IPS DF 6.9 (cell line): ENCODE results near the gene RUFY1.
"Not testable (repeated sequence)": the region's sequence is repeated elsewhere in the genome, so short reads cannot be mapped to it uniquely, and the experiment has no call there.

Source experiments
- DNase-seq: peaks from one replicate; pipeline ENCODE4 v3.0.0-alpha.2; 2013; ENCODE audit warnings: low read depth, low spot score
- H3K27ac ChIP-seq: one replicate; pipeline ENCODE4 v1.5.1; 2013; ENCODE audit warnings: low read length, control low read depth
- H3K27me3 ChIP-seq: 2 replicates; pipeline ENCODE4 v1.6.1; 2013; ENCODE audit warnings: mild to moderate bottlenecking, low read length; ENCODE audit not compliant: control insufficient read depth, insufficient read depth
- H3K36me3 ChIP-seq: 2 replicates; pipeline ENCODE4 v1.6.1; 2013; ENCODE audit warnings: low read length; ENCODE audit not compliant: control insufficient read depth, insufficient read depth
- H3K4me1 ChIP-seq: 2 replicates; pipeline ENCODE4 v1.6.1; 2013; ENCODE audit warnings: low read length; ENCODE audit not compliant: control insufficient read depth, insufficient read depth
- H3K4me3 ChIP-seq: 2 replicates; pipeline ENCODE4 v1.5.1; 2013; ENCODE audit warnings: mild to moderate bottlenecking, low read length
- H3K9me3 ChIP-seq: 2 replicates; pipeline ENCODE4 v1.6.1; 2013; ENCODE audit warnings: low read length, inconsistent platforms; ENCODE audit not compliant: control insufficient read depth, insufficient read depth
- WGBS: extraction: QIAGEN DNeasy Blood & Tissue Kit; methylation state at CpG from one replicate; pipeline ENCODE4 v1.1.7; 2013; ENCODE audit warnings: mixed read lengths, missing lambda C conversion rate; ENCODE audit not compliant: insufficient read length, insufficient coverage; 5-methylcytosine and 5-hydroxymethylcytosine counted together

Gene RUFY1

GRCh38 chr5:179516221-179516620 lies 34.1 kb upstream of the RUFY1 start:
- H3K36me3 ChIP-seq, result no peaks in the 10 kb centered on the region
- no peaks in the 10 kb centered on the region for H3K27me3 ChIP-seq
- DNase-seq, result no peak
- WGBS, result no CpG with 5 or more reads among the region's 9 CpGs
- H3K9me3 ChIP-seq, result no peaks in the 10 kb centered on the region
- H3K4me3 ChIP-seq, result no peak overlapping the region
- no peak overlapping the region for H3K27ac ChIP-seq
- no peaks in the 10 kb centered on the region for H3K4me1 ChIP-seq

GRCh38 chr5:179517746-179518145 lies 32.6 kb upstream of the RUFY1 start:
- not testable (repeated sequence) for H3K27ac ChIP-seq, DNase-seq, H3K4me3 ChIP-seq, H3K4me1 ChIP-seq, H3K9me3 ChIP-seq, H3K36me3 ChIP-seq, H3K27me3 ChIP-seq
- WGBS, result no CpG with 5 or more reads among the region's 7 CpGs

GRCh38 chr5:179518369-179518768 lies 32.0 kb upstream of the RUFY1 start:
- WGBS, result no CpG with 5 or more reads among the region's 17 CpGs

GRCh38 chr5:179519416-179520070 lies 30.8 kb upstream of the RUFY1 start:
- H3K4me1 ChIP-seq, DNase-seq: not testable (repeated sequence)

More at GRCh38 chr5:179518369-179518768, 32.0 kb upstream of the RUFY1 start:
- not testable (repeated sequence) for H3K4me3 ChIP-seq, H3K4me1 ChIP-seq, H3K9me3 ChIP-seq, H3K27me3 ChIP-seq, H3K36me3 ChIP-seq, DNase-seq, H3K27ac ChIP-seq

GRCh38 chr5:179522107-179522506 lies 28.2 kb upstream of the RUFY1 start:
- H3K9me3 ChIP-seq, H3K36me3 ChIP-seq, H3K27me3 ChIP-seq, H3K27ac ChIP-seq, H3K4me3 ChIP-seq, H3K4me1 ChIP-seq, DNase-seq: not testable (repeated sequence)
- no CpG with 5 or more reads among the region's 5 CpGs for WGBS

More at GRCh38 chr5:179519416-179520070, 30.8 kb upstream of the RUFY1 start:
- not testable (repeated sequence) for H3K27ac ChIP-seq, H3K9me3 ChIP-seq, H3K4me3 ChIP-seq, H3K27me3 ChIP-seq, H3K36me3 ChIP-seq
- no CpG with 5 or more reads among the region's 15 CpGs for WGBS

- DNase-seq, result no peak
- Histone ChIP-seq H3K27ac (no peak overlapping the region), H3K9me3 (no peaks in the 10 kb centered on the region), H3K4me1 (no peaks in the 10 kb centered on the region), H3K4me3 (no peak overlapping the region), H3K27me3 (no peaks in the 10 kb centered on the region), H3K36me3 (no peaks in the 10 kb centered on the region)
- no CpG with 5 or more reads among the region's 1 CpG for WGBS
Measured at GRCh38 chr5:179526978-179527377, 23.4 kb upstream of the RUFY1 start.

- Histone ChIP-seq H3K4me1 (no peaks in the 10 kb centered on the region), H3K36me3 (no peaks in the 10 kb centered on the region), H3K27ac (no peak overlapping the region), H3K27me3 (no peaks in the 10 kb centered on the region), H3K9me3 (no peaks in the 10 kb centered on the region), H3K4me3 (peak overlapping the region; percentile 31; the same call in 1 of the 2 replicates)
- DNase-seq, result no peak
- no CpG with 5 or more reads among the region's 65 CpGs for WGBS
Measured at GRCh38 chr5:179530069-179530998, 20.0 kb upstream of the RUFY1 start.

GRCh38 chr5:179533024-179533423 lies 17.3 kb upstream of the RUFY1 start:
- Histone ChIP-seq H3K27ac (no peak overlapping the region), H3K4me1 (no peaks in the 10 kb centered on the region), H3K27me3 (no peaks in the 10 kb centered on the region), H3K4me3 (no peak overlapping the region), H3K9me3 (no peaks in the 10 kb centered on the region), H3K36me3 (no peaks in the 10 kb centered on the region)
- WGBS, result no CpG with 5 or more reads among the region's 6 CpGs
- DNase-seq, result no peak

GRCh38 chr5:179533907-179534306 lies 16.4 kb upstream of the RUFY1 start:
- H3K36me3 ChIP-seq, result no peaks in the 10 kb centered on the region
- no peak overlapping the region for H3K27ac ChIP-seq
- DNase-seq, result no peak
- no peaks in the 10 kb centered on the region for H3K9me3 ChIP-seq
- WGBS, result no CpG with 5 or more reads among the region's 5 CpGs
- H3K27me3 ChIP-seq, result no peaks in the 10 kb centered on the region
- H3K4me3 ChIP-seq, result no peak overlapping the region
- no peaks in the 10 kb centered on the region for H3K4me1 ChIP-seq

- DNase-seq, result no peak
- Histone ChIP-seq H3K27ac (no peak overlapping the region), H3K4me1 (no peaks in the 10 kb centered on the region), H3K4me3 (no peak overlapping the region), H3K27me3 (no peaks in the 10 kb centered on the region), H3K9me3 (no peaks in the 10 kb centered on the region), H3K36me3 (no peaks in the 10 kb centered on the region)
- no CpG with 5 or more reads among the region's 12 CpGs for whole genome bisulfite sequencing
Measured at GRCh38 chr5:179534431-179534830, 15.9 kb upstream of the RUFY1 start.
